ENCODE data around the gene GPR137B. TPM values are rescaled to one million over a fixed set of nuclear protein-coding genes. Genes with fewer than 3 reads are reported as not detected.

GPR137B gene
- total and polyA plus RNA-seq, 2 of the 4 experiments (the other 2 are of a cell fraction) = 4.5 to 12.3 TPM

GRCh38 chr1:236124965-236125364, 17.4 kb upstream of the GPR137B start:
- Histone ChIP-seq H2BK15ac (ENCODE audit: low read depth, low read length) (no peak overlapping the region), H3K36me3 (ENCODE audit: control insufficient read depth, insufficient read depth, low read length) (no peaks in the 10 kb centered on the region), H2AK5ac (ENCODE audit: low read depth, low read length) (no peak overlapping the region), H3K23ac (ENCODE audit: low read depth, low read length) (no peak overlapping the region), H3K9ac (ENCODE audit: low read depth, low read length) (no peak overlapping the region), H3K4ac (ENCODE audit: low read depth, low read length) (no peak overlapping the region), H3K56ac (ENCODE audit: extremely low read depth, insufficient read depth, low read length) (no peak overlapping the region), H3K27me3 (ENCODE audit: control insufficient read depth, insufficient read depth, low read length) (peaks cover 14% of the 10 kb centered on the region), H2AFZ (replicated peaks; ENCODE audit: low read length, poor library complexity) (no peak overlapping the region), H3K14ac (replicated peaks; ENCODE audit: low read depth, low read length) (no peak overlapping the region), H2AK9ac (replicated peaks; ENCODE audit: low read depth, low read length, poor library complexity) (no peak overlapping the region), H3K9me1 (ENCODE audit: insufficient read depth, low read length) (no peaks in the 10 kb centered on the region), H3K79me1 (ENCODE audit: low read depth in 1 of 2, low read length in 2 of 2) (no peaks in the 10 kb centered on the region), H4K5ac (ENCODE audit: low read depth, low read length) (no peak overlapping the region), H3K4me2 (ENCODE audit: low read depth, low read length) (no peak overlapping the region), H2BK20ac (ENCODE audit: low read depth, low read length) (no peak overlapping the region), H4K91ac (ENCODE audit: insufficient read depth, low read depth, low read length) (no peak overlapping the region), H3K18ac (ENCODE audit: low read depth, low read length) (no peak overlapping the region), H3K9me3 (ENCODE audit: control insufficient read depth, insufficient read depth, low read length) (no peaks in the 10 kb centered on the region), H4K20me1 (ENCODE audit: insufficient read depth, low read length) (no peaks in the 10 kb centered on the region), H2BK120ac (ENCODE audit: low read depth, low read length) (no peak overlapping the region), H4K8ac (ENCODE audit: low read depth in 2 of 2, low read length in 2 of 2) (no peak overlapping the region), H3K4me3 (ENCODE audit: insufficient read depth, low read depth, low read length) (no peak overlapping the region), H3K27ac (ENCODE audit: insufficient read depth, low read length) (no peak overlapping the region), H2BK5ac (ENCODE audit: low read depth, low read length, poor library complexity, severe bottlenecking) (no peak overlapping the region), H3K4me1 (ENCODE audit: control insufficient read depth, insufficient read depth, low read length) (no peaks in the 10 kb centered on the region)
- POLR2A ChIA-PET (ENCODE audit: unreplicated experiment) = no interaction called here
- 100% methylated on average over 1 of the region's 2 CpGs; no CpG with 5 or more reads in 1 of the 2 experiments for WGBS, 2 experiments (ENCODE audit: extremely low coverage in 2 of 2, insufficient read length in 1 of 2)
- intact Hi-C loops (cut with micrococcal nuclease) (no loop called here), in situ Hi-C loops (cut with MboI; ENCODE audit: low sequenced_read_pairs) (loop anchor here (25.0 kb wide), 1 partner anchor 1262 kb away; no protein-coding TSS in a partner anchor), dilution Hi-C loops (cut with HindIII; ENCODE audit: low sequenced_read_pairs, unreplicated experiment) (no loop called here)
- BruUV-seq (replicated peaks) = no TSS peak
- no peak for TF ChIP-seq RFX5 (IDR thresholded peaks at IDR 0.05; ENCODE audit: low read depth, low read length)
- TF ChIP-seq, protein P1, sequence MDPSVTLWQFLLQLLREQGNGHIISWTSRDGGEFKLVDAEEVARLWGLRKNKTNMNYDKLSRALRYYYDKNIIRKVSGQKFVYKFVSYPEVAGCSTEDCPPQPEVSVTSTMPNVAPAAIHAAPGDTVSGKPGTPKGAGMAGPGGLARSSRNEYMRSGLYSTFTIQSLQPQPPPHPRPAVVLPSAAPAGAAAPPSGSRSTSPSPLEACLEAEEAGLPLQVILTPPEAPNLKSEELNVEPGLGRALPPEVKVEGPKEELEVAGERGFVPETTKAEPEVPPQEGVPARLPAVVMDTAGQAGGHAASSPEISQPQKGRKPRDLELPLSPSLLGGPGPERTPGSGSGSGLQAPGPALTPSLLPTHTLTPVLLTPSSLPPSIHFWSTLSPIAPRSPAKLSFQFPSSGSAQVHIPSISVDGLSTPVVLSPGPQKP (IDR thresholded peaks at IDR 0.05; ENCODE audit: borderline replicate concordance, low read depth, low read length) = no peak
- no peak for TF ChIP-seq RCOR1 (IDR thresholded peaks at IDR 0.05; ENCODE audit: insufficient replicate concordance, low read length)
- no peak for TF ChIP-seq SMC3 (IDR thresholded peaks at IDR 0.05; ENCODE audit: low read depth, low read length)
- TF ChIP-seq MAFK (IDR thresholded peaks at IDR 0.05; ENCODE audit: low read depth, low read length) = no peak
- TF ChIP-seq RAD21 (IDR thresholded peaks at IDR 0.05; ENCODE audit: low read length) = no peak
- TF ChIP-seq BHLHE40 (IDR thresholded peaks at IDR 0.05; ENCODE audit: low read depth, low read length) = no peak
- no peak for TF ChIP-seq USF2 (IDR thresholded peaks at IDR 0.05; ENCODE audit: low read depth, low read length)
- no peak for TF ChIP-seq NFE2L2 (IDR thresholded peaks at IDR 0.05; ENCODE audit: low read depth, low read length)
- TF ChIP-seq POLR2A (IDR thresholded peaks at IDR 0.05; ENCODE audit: low read depth, low read length) = no peak
- no peak for TF ChIP-seq MAZ (IDR thresholded peaks at IDR 0.05; ENCODE audit: borderline replicate concordance, low read depth, low read length)
- TF ChIP-seq CEBPB (IDR thresholded peaks at IDR 0.05; ENCODE audit: low read depth, low read length) = no peak
- DNase-seq (no peak), ATAC-seq (ENCODE audit: low read depth) (no peak)
- CTCF ChIA-PET = no interaction called here
